HG02840 (cell line): Measurements from ENCODE around the gene PNMT.

ENCODE experiments used
- ATAC-seq: cut with Tn5 transposase; IDR thresholded peaks from one replicate; pipeline ENCODE4 v1.9.1; 2021; ENCODE audit warnings: mild to moderate bottlenecking, moderate library complexity, moderate number of reproducible peaks; ENCODE audit not compliant: unreplicated experiment, low FRiP score

PNMT gene

DNA sequence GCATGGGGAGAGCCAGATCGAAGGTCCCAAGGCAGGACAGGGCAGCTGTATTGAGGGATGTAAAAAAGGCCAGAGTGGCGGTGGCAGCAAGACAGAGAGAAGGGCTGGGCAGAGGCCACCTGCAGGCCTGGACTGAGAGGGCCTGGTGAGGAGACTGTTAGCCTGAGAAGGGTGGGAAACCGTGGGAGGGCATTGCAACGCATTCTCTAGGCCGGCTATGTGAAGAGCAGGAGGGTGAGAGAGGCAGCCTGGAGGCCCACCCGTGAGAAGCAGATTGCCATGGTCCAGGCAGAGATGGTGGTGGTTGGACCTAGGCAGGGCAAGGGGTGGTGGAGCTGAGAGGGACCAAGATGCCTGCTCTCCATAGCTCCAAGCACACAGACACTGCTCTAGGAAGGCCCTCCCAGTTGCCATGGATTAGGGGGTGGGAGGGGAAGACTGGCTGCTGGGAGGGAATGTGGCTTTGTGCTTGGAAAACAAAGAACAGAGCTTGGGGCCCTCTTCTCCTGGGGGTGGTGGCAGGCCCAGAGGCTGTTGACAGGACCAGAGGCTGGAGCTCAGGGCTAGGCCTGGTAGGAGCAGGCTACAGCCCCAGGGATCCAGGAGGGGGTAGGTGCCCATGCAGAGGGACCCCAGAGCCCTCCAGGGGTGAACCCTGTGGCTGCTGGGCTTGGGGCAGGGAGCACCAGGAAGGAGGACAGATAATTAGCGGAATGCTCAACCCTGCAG is 15.5 kb upstream of the PNMT start:
- no peak for ATAC-seq

DNA sequence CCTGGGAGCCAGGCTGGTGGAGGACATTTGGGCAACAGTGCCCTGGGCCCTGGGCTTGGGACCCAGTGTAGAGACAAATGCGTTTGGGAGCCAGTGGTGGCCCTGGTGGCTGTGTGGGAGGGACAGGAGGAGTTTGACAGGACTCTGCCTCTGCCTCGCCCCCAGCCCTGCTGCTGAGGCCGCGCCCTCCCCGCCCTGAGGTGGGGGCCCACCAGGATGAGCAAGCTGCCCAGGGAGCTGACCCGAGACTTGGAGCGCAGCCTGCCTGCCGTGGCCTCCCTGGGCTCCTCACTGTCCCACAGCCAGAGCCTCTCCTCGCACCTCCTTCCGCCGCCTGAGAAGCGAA is 15.0 kb upstream of the PNMT start:
- ATAC-seq: no peak

DNA sequence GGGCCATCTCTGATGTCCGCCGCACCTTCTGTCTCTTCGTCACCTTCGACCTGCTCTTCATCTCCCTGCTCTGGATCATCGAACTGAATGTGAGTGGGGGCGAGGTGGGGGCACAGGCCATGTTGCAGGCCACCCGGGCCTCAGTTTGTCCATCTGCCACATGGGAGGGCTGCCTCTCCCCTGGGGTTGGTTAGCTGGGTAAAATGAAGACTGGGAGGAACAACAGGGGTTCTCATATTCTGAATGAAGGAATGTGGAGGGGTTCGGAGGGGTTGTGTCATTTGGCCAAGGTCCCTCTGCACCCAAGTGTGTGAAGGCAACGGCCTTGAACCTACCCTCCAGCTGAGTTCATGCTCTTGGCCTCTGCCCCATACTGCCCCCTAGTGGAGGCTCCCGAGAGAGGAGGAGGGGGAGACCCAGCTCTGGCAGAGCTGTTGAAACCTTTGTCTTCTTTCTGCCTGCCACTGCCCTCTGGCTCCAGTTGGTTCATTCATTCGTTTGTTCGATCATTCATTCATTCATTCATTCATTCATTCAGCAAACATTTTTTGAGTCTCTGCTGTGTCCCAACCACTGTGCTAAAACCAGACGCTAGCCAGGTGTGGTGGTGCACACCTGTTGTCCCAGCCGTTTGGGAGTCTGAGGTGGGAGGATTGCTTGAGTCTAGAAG is 14.5 kb upstream of the PNMT start:
- no peak for ATAC-seq

DNA sequence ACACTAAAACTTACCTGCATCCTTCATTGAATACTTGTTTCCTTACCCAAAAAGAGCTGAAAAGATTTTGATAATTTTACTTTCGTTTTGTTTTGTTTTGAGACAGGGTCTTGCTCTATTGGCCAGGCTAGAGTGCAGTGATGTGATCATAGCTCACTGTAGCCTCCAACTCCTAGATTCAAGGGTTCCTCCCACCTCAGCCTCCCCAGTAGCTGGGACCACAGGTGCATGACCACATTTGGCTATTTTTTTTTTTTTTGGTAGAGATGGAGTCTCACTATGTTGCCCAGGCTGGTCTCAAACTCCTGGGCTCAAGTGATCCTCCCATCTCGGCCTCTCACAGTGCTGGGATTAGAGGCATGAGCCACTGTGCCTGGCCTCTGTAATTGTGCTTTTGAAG is 13.1 kb upstream of the PNMT start:
- no peak for ATAC-seq

DNA sequence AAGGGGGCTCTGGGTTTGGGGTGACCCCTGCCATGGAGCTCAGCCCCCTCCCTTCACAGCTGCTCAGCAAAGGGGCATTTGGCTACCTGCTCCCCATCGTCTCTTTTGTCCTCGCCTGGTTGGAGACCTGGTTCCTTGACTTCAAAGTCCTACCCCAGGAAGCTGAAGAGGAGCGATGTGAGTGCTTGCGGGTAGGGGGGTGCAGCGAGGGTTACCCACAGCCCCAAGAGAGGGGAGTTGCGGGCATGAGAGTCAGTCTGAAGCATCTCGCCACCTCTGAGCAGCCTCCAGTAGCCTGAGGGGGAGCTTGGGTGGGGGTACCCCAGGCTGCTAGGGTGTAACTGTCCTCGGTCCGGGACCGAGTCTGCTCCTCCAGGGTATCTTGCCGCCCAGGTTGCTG is 9.9 kb upstream of the PNMT start:
- ATAC-seq: no peak

DNA sequence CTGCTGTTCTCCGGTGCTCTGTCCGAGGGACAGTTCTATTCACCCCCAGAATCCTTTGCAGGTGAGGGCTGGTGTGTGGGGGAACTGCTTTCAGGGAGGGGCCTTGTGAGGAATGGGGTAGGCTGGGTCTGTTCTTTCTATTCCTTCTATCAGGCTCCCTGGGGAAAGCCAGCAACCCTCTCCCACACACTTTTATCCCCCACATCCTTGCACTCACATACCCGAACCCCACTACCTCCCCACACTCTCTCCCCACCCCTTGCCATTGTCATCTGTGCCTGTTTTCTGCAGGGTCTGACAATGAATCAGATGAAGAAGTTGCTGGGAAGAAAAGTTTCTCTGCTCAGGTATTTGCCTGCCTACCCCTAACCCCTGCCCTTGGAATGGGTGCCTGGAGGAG is 9.5 kb upstream of the PNMT start:
- ATAC-seq: no peak

DNA sequence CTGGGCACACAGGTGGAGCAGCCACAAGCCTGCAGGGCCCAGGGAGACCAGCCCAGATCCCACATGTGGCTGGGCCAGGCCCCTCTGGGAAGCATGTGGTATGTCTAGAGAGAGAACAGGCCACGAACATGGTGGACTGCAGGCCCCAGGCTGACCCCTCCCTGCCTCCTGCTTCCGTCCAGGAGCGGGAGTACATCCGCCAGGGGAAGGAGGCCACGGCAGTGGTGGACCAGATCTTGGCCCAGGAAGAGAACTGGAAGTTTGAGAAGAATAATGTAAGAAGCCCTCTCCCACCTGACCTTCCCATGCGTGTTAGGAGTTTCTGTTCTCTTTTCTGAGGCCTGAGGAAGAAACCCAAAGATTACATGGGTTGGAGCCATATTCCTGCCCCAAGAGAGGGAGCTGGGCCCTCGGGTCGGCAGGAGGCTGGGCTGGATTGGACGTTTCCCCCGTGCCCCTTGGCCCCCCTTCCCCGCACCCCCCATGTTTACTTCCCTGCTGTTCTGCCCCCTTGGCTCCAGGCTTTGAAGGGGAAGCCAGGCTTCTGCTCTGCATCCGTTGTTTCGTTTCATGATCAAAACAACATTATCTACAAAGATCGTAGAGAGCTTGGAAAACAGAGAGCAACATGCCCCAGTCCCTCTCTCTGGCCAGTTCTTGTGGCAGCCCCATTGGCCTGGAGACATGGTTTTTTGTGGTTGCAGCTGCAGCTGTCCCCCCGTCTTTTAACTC is 8.8 kb upstream of the PNMT start:
- ATAC-seq: no peak

DNA sequence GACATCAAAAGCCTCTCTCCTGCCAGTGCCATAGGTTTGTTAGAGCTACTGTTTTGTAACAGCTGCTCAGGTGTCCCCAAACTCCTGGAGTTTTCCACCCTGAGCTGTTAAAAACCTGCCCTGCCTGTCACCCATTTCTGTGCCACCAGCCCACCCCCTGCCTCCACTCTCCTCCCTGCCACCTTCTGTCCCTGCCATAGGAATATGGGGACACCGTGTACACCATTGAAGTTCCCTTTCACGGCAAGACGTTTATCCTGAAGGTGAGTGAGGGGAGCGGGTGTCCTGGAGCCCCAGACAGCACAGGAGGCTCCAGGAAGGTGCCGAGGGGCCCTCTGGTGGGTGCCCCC is 8.3 kb upstream of the PNMT start:
- no peak for ATAC-seq

DNA sequence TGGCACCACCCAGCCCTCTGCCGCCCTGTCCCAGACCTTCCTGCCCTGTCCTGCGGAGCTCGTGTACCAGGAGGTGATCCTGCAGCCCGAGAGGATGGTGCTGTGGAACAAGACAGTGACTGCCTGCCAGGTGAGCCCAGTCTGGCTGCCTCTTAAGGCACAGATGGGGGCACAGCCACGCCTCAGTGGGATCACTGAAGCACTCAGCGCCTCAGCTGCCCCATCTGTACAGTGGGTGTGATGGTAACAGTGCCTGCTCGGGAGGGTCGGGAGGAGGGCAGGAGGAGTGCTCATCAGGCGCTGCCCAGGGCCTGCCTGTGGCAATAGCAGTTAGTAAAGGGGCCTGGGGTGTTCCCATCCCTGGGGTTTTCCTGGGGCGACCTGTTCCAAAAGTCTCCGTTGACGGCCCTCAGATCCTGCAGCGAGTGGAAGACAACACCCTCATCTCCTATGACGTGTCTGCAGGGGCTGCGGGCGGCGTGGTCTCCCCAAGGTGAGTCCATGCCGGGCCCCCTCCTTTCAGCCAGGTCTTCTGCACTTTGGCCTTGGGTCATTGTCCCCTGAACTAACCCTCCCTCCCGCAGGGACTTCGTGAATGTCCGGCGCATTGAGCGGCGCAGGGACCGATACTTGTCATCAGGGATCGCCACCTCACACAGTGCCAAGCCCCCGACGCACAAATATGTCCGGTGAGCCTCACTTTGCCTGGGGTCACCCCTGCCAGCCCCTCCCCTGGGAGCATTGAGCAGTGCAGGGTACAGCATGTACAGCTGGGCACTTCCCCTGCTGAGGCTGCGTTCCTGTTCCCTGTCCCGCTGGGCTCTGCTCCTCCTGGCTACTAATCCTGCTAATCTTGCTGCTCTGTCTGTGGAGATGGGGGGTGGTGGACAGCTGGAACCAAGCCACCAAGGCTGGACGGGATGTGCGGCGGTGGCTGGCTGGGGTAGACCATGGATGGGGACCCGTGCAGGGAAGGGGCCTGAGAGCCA is 7.6 kb upstream of the PNMT start:
- no peak for ATAC-seq

DNA sequence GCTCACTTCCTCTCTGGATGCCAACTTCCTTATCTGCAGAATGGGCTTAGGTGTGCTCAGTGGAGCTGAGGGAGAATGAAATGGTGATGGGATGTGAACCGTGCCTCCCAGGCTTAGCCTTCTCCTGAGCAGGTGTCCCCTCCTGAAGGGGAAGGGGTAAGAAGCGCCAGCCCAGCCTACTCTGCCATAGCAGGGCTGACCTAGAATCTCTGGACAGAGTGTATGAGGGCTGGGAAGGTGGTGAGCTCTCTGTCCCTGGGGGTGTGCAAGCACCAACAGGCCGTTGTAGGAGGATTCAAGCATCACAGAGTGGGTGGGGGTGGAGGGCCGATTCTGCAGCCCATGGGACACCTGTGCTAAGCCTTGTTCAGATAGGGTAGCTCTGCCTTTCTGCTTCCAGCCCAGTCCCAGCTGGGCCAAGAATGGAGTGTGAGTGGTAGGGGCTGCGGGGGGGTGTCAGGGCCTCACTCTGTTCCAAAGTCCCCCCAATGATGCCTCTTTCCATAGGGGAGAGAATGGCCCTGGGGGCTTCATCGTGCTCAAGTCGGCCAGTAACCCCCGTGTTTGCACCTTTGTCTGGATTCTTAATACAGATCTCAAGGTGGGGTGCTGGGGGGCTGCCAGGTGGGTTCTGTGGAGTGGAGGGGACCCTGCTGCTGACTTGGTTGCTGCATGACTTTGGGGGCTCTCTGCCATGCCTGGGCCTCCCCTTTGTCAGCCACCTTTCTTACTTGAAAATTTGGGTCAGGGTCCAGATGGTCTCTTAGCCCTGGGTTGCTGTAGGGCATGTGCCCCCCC is 6.3 kb upstream of the PNMT start:
- ATAC-seq: no peak

DNA sequence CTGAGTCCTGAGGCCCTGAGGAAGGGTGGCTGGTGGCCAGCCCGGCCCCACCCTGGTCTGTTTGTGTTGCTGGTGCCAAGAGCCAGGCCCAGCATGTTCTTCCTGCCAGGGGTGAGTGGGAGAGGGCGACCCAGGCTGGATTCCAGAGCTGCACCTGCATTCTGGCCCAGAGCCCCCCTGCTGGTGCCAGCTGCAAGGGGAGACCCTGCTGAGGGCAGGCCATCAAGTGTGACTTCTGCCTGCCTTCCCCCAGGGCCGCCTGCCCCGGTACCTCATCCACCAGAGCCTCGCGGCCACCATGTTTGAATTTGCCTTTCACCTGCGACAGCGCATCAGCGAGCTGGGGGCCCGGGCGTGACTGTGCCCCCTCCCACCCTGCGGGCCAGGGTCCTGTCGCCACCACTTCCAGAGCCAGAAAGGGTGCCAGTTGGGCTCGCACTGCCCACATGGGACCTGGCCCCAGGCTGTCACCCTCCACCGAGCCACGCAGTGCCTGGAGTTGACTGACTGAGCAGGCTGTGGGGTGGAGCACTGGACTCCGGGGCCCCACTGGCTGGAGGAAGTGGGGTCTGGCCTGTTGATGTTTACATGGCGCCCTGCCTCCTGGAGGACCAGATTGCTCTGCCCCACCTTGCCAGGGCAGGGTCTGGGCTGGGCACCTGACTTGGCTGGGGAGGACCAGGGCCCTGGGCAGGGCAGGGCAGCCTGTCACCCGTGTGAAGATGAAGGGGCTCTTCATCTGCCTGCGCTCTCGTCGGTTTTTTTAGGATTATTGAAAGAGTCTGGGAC is 5.5 kb upstream of the PNMT start:
- no peak for ATAC-seq

DNA sequence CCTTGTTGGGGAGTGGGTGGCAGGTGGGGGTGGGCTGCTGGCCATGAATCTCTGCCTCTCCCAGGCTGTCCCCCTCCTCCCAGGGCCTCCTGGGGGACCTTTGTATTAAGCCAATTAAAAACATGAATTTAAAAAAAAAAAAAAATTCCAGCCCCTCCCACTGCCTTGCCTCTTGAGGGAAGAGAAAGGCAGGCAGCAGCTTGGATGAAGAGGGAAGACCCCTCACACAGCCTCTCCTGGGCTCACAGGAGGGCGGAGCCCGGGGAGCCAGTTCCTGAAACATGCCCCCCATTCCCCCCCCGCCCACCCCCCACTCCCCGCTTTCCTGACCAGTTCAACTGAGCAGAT is 4.9 kb upstream of the PNMT start:
- no peak for ATAC-seq

DNA sequence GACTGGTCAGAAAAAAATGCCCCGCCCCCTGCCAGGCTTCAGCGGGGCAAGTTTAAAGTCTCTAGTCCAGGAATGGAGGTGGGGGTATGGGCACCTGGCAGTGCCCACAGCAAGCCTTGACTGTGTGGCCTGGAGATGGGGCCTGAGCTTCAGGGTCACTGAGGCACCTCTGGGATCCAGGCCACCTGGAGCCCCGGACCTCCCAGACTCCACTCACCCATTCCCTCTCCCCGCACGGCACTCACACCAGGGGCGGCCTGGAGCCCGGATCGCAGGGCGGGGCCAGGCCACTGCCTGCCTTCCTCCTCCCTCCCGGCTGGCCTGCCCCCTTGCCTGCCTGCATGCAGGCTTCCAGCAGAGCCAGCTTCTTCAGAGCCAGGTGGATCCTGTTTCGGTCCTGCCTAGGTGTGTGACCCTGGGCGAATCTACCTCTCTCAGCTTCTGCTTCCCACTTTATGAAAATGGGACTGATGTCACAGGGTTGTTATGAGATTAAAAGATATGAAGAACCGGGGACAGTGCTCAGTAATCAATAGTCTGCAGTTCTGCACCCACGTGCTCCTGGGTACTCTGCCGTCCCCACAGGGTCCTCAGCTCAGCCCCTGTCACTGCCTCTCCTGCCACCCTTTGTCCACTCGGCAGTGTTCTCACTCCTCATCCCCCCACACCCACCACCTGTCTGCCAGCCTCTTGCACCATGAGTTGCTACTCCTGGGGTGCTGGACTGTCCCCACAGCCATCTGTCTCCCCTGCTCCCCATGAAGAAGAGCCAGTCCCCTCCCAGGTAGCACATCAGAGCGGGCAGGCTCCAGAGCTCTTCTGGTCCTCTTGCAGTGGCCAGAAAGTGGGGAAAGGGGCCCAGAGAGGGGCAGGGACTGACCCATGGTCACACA is 4.3 kb upstream of the PNMT start:
- no peak for ATAC-seq

DNA sequence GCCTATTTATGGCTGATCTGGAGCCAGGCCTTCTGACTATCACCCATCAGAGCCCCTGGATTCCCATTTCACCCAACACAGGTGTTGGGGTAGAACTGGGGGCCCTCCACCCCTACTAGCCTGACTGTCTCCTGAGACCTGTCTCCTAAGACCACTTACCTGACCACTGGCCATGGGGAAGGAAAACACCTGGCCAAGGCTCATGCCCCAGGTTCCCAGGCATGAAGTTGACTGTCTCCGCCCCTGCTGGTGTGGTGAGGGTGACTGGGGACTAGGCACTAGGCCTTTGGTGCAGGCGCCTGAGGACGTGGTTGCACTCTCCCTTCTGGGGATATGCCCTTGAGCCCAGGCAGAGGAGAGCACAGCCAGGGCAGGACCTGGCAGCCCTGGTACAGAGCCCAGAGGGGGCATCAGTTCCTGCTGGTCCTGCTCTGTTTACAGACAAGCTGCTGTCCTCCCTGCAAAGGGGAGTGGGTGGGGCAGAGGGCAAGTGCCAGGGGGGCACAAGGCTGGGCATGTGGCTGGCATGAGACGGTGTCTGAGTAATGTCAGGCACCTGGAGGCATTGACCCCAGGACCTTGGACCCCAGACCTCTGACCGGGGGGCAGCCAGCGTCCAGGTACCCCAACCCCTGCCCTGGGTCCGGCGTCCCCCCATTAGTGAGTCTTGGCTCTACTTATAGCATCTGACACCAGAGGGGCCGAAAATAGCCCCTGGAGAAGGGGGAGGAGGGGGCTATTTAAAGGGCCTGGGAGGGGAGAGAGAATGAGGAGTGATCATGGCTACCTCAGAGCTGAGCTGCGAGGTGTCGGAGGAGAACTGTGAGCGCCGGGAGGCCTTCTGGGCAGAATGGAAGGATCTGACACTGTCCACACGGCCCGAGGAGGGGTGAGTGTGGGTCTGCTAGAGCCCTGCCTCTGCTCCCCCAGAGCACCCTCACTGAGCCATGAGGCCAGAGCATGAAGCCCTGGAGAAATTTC is 3.4 kb upstream of the PNMT start, which contains the start of gene TCAP:
TCAP (plus strand) TSS at position 769 of the 981 bp plus-strand sequence; CDS start at position 780, 11 bp downstream.
- no peak for ATAC-seq

DNA sequence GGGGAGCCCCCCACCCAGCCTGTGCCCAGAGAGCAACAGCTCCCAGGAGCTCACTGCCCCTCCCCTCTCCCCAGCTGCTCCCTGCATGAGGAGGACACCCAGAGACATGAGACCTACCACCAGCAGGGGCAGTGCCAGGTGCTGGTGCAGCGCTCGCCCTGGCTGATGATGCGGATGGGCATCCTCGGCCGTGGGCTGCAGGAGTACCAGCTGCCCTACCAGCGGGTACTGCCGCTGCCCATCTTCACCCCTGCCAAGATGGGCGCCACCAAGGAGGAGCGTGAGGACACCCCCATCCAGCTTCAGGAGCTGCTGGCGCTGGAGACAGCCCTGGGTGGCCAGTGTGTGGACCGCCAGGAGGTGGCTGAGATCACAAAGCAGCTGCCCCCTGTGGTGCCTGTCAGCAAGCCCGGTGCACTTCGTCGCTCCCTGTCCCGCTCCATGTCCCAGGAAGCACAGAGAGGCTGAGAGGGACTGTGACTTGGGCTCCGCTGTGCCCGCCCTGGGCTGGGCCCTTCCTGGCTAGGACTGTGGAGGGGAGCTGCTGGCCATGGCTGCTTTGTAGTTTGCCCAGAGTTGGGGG is 2.5 kb upstream of the PNMT start:
- no peak for ATAC-seq

DNA sequence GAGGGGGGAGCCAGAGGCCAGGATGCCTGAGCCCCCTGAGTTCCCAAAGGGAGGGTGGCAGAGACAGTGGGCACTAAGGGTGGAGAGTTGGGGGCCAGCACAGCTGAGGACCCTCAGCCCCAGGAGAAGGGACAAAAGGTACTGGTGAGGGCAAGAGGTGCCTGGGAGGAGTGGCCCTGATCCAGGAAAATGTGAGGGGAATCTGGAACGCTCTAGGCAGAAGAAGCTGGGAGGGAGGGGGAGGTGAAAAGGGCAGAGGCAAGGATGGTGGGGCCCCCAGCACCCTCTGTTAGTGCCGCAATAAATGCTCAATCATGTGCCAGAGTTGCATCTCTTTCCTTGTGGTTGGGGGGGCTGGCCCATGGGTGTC is 2.0 kb upstream of the PNMT start:
- ATAC-seq: no peak
